HL-60/S4 (cell line): ENCODE measurements around the gene DENND4A.
"Not testable (repeated sequence)": the region's sequence is repeated elsewhere in the genome, so short reads cannot be mapped to it uniquely, and the experiment has no call there.

Experiments
- in situ Hi-C: fragments of 300-500 bp; cut with MboI; formaldehyde crosslinking; loops from 2 replicates; pipeline ENCODE4 v1.14.3; 2022; ENCODE audit warnings: low sequenced_read_pairs

DENND4A gene

DNA sequence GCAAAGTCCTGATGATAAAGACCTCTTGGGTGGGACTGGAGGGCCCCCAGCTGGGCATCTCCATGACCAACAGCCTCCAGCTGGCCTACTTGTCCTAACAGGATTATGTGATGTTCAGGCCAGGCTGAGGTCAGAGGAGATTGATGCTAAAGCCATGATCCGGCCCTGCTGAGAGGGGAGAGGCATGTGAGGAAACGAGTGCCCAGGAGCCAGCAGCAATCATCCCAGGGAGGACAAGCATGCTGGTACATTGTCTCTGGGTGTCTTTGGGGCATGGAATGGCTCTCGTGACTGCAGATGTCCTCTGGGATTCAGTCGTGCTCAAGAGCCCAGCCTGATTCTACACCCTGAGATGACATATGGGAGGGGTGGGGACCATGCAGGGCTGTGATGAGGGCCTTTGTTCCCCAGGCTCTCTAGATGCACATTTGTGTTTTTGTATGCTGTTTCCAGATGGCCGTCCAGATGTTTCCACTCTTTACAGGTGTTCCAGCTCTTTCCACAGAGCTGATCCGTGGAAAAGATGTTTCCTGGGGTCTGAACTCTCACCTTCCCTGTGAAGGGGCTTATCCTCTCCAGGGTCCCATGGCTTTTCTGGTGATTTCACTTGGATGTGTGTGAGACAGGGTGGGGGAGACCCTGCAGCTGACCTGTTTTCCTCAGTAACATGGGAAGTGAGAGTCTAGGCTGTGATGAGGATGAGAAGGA lies 150.2 kb downstream of the DENND4A start:
- in situ Hi-C loops, result loop anchor here (25.0 kb wide), 1 partner anchor 220 kb away; the partner anchor contains the start of gene RAB11A

- in situ Hi-C loops, result loop anchor here (25.0 kb wide), 1 partner anchor 223 kb away; the partner anchor contains the start of gene RAB11A
Measured at GRCh38 chr15:65639509-65639908, 152.6 kb downstream of the DENND4A start.

DNA sequence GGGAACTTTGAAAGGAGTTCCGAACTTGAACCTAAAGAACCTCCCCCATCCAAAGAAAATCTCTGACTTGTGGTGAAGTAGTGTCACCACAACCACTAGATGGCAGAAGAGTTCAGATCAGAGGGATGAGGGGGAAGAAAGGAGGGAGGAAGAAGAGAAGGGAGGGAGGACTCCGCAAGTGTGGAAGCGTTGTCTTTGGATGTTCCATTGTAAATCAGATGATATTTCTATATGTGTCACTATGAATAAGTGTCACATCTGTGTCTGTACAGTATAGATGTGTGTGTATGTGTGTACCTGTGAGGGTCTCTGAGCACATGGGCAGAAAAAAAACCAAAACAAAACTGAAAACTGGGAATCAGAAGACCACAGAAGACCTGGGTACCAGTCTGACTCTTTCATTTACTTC lies 153.4 kb downstream of the DENND4A start:
- in situ Hi-C loops, result loop anchor here (25.0 kb wide), 1 partner anchor 224 kb away; the partner anchor contains the start of gene RAB11A

GRCh38 chr15:65638109-65638508 lies 154.0 kb downstream of the DENND4A start:
- in situ Hi-C loops, result loop anchor here (25.0 kb wide), 1 partner anchor 224 kb away; the partner anchor contains the start of gene RAB11A

DNA sequence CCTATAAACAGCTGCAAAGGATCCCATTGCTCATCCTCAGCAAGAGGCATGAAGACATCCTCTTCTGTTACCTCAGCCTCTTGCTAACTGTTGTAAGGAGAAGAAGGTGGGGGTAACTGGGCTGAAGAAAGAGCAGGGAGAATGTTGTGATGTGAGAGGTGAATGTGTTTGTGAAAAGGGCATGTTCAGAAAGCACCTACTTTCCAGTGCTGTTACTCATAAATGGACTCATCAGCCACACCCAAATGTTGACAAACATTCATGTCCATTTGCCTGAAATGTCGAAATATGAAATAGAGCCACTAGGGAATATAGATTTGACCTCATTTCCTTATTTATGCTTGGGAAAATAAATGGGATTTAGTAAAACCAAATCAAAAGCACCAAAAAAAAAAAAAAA lies 157.7 kb downstream of the DENND4A start:
- in situ Hi-C loops, result loop anchor here (25.0 kb wide), 1 partner anchor 228 kb away; the partner anchor contains the start of gene RAB11A

- in situ Hi-C loops, result loop anchor here (25.0 kb wide), 1 partner anchor 229 kb away; the partner anchor contains the start of gene RAB11A
Measured at GRCh38 chr15:65633752-65634151, 158.3 kb downstream of the DENND4A start.

DNA sequence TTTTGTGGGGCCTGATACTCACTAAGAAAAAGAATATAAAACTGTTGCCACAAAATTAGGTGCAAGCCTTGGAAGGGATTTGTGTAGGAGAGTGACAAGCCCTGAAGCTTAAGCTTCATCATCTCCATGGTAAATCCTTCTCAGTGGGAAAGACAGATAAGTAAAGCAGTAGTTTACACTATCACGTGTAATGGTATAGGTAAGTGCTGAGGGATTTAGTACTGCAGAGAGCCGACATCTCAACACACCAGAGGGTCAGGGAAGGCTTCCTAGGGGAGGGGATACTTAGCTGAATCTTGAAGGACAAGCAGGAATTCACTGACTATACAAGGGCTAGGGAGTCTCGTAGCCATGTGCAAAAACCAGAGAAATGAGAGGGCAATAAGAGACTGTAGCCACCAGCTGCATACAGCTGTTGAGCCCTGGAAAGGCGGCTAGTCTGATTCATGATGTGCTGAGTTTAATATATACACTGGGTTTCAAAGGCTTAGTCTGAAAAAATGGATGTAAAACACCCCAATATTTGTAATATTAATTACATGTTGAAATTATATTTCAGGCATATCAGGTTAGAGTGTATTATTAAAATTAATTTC lies 159.2 kb downstream of the DENND4A start:
- in situ Hi-C loops, result loop anchor here (25.0 kb wide), 1 partner anchor 229 kb away; the partner anchor contains the start of gene RAB11A

DNA sequence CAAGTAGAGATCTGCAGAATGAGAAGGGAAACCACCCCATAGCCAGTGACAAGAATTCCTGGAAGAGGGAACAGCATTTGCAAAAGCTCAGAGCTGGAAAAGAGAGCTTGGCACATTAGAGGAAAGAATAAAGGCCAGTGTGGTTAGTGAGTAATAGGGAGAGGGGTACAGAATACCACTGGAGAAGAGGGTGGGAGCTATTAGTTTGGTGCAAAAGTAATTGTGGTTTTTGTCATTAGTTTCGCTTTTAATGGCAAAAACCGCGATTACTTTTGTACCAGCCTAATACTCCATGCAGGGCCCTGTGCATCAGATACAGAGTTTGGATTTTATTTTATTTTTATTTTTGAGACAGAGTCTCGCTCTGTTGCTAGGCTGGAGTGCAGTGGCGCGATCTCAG lies 160.6 kb downstream of the DENND4A start:
- in situ Hi-C loops, result loop anchor here (25.0 kb wide), 1 partner anchor 231 kb away; the partner anchor contains the start of gene RAB11A

DNA sequence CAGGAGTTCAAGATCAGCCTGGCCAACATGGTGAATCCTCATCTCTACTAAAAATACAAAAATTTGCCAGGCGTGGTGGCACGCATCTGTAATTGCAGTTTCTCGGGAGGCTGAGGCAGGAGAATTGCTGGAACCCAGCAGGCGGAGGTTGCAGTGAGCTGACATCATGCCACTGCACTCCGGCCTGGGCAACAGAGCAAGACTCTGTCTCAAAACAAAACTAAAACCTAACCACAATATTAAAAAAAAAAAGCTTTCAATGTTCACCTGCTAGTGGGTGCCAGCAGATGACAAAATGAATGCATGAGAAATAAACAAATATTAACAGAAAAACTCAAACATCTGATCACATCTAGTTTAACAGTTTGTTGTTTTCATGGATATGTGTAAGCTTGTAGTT lies 161.3 kb downstream of the DENND4A start:
- in situ Hi-C loops, result loop anchor here (25.0 kb wide), 1 partner anchor 232 kb away; the partner anchor contains the start of gene RAB11A

GRCh38 chr15:65629548-65629947 lies 162.5 kb downstream of the DENND4A start:
- in situ Hi-C loops, result loop anchor here (25.0 kb wide), 1 partner anchor 233 kb away; the partner anchor contains the start of gene RAB11A

DNA sequence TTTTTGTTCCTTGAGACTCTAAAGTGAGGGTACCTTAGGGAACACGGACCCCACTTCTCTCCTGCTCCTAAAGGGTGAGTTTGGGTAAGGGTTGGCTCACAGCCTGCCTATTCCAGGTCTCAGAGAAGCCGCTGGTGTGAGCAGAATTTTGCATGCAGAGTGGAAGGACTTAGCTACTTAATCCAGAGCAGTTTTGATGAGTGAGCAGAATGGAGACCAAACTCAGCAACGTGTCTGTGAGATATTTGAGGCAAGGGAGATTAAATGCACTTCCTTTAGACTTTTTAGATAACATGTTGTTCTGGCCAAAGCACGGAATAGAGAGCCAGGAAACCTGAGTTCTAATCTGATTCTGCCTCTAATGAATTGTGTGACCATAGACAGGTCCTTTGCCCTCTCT lies 165.2 kb downstream of the DENND4A start:
- in situ Hi-C loops, result loop anchor here (25.0 kb wide), 1 partner anchor 235 kb away; the partner anchor contains the start of gene RAB11A

DNA sequence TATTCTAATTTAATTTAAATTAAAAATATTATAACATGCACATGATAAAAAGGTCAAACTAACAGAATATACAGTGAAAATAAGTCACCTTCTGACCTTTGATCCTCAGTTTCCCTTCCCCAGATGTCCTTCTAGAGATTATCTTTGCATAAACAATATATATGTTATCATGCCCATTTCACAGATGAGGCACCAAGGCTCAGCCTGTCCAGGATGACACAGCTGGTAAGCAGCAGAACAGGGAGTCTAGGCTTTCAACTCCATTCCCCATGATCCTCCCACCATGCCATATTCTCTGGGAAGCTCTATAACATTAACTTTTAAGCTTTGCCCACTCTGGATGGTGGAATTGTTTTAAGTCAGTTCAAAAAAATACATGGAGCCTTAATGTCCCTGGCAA lies 169.0 kb downstream of the DENND4A start:
- in situ Hi-C loops, result no loop called here

DNA sequence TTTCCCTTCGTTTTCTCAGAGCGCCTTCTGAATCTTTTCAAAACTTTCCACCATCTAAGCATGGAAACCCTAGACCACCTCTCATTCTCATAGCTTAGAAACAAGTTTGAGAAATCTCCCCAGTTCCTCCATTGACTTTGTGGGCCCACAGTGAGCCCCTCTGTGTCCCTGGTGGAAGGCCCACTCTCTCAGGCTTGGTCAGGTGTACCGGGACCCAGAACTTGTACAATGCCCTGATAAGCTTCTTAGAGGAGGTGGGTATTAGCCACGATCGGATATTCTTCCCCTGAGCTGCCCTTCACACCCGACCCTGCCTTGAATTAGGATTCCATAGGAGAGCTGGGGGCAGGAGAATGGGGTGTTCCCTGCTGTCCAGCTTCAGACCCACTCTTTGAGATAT lies 170.5 kb downstream of the DENND4A start, which contains the start of gene SLC24A1:
Gene SLC24A1 (plus strand): TSS at position 301 of the 400 bp plus-strand sequence. CDS start 2,143 bp downstream, outside the sequence.
- in situ Hi-C loops, result no loop called here

DNA sequence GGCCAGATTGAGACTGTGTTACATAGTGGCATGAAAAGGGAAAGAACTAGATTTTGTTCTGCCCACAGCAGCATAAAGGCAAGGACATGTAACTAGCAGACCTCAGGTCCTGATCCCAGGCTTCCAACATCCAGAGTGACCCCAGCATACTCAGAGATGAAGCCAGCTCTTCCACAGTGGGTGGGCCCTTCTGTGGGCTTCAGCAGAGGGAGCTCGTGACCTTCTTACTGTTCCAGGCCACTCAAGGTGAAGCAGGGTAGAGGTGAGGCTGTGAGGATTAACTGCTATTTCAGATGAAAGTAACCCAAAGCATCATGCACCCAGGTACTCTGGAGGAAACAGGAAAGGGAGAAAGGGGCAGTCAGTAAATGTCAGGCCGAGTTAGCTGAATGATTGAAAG lies 171.3 kb downstream of the DENND4A start:
- in situ Hi-C loops, result no loop called here

DNA sequence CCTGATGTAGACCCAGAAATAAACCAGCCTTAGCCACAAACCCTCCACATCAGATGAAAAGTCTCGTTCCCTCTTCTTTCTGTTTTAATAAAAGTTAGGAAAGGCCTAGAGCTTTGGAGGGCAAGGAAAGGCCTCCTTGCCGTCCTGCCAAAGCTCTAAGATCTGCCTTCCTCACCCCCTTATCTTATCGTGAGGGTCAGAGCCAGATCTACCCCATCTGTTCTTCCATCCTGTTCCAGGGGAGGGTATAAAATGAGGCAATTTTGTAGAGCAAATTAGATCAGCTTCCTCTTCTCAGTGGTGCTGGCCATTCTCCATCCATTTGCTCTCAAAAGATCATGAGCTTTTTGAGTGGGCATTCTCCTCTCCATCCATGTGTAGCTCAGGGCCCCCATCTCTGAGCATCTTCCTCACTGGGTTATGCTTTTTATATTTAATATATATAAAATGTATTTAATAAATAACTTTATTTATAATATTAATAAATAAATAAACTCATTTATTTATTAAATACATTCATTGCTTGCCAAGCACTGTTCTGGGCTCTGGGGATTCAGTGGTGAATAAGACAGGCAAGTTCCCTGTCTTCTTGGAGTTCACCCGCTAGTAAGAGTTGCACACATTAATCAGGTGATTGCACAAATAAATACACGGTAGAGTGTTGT lies 172.3 kb downstream of the DENND4A start:
- in situ Hi-C loops, result no loop called here

GRCh38 chr15:65618560-65619109 lies 173.5 kb downstream of the DENND4A start:
- in situ Hi-C loops, result no loop called here

GRCh38 chr15:65615887-65616286 lies 176.2 kb downstream of the DENND4A start:
- in situ Hi-C loops, result not testable (repeated sequence)

DNA sequence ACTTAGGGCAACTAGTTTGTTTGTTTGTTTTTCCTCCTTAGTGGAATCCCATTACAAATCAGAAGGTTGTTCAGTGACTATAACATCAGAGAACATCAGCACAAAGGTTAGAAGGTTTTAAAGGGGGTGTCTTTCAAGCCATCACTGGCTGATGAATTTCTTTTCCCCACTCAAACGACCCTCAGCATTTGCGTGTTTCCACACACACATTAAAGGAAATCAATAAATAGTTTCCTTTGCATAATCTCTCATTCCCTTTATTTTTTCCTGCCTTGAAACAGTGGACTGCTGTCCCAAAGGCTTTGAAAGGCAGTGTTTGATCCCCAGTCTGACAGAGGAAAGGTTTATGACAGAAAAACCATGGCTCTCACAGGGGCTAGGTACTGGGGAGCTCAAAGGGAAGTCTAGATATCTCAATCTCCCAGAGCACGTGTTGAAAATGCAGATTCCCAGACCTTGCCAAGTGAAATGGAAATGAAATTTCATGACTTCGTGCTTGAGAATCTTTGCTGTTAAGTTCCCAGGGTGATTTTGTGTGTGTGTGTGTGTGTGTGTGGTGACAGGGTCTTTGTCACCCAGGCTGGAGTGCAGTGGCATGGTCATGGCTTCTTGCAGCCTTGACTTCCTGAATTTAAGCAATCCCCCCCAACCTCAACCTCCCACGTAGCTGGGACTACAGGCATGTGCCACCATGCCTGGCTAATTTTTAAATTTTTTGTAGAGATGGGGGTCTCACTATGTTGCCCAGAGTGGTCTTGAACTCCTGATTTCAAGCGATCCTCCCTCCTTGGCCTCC lies 178.9 kb downstream of the DENND4A start:
- in situ Hi-C loops, result no loop called here

GRCh38 chr15:65612616-65612946 lies 179.5 kb downstream of the DENND4A start:
- in situ Hi-C loops, result no loop called here
